T-helper 1 cell treated with Interleukin-12 subunit alpha and Interleukin-12 subunit beta and Interleukin-4 antibody, amounts not matched to agents 30 ng/mL and 1 ng/mL, for 36 hours (primary cell): Measurements from ENCODE around the gene PTPRM. TPM values are rescaled to one million over a fixed set of nuclear protein-coding genes. Genes with fewer than 3 reads are reported as not detected.

Source experiments
- intact Hi-C: fragments of 100-400 bp; cut with micrococcal nuclease; formaldehyde crosslinking; loops from one replicate; pipeline ENCODE4 v1.15.1; 2024
- total RNA-seq: library from RNA; stranded (reverse); gene quantifications from 2 replicates; pipeline ENCODE4 v1.2.3, GENCODE V29; 2022

Gene PTPRM
- total RNA-seq, 1 donor from 2014 or later = 8.2 TPM

- intact Hi-C loops = no loop called here
These were observed 733.8 kb downstream of the PTPRM start for GRCh38 chr18:8300751-8301410.

DNA sequence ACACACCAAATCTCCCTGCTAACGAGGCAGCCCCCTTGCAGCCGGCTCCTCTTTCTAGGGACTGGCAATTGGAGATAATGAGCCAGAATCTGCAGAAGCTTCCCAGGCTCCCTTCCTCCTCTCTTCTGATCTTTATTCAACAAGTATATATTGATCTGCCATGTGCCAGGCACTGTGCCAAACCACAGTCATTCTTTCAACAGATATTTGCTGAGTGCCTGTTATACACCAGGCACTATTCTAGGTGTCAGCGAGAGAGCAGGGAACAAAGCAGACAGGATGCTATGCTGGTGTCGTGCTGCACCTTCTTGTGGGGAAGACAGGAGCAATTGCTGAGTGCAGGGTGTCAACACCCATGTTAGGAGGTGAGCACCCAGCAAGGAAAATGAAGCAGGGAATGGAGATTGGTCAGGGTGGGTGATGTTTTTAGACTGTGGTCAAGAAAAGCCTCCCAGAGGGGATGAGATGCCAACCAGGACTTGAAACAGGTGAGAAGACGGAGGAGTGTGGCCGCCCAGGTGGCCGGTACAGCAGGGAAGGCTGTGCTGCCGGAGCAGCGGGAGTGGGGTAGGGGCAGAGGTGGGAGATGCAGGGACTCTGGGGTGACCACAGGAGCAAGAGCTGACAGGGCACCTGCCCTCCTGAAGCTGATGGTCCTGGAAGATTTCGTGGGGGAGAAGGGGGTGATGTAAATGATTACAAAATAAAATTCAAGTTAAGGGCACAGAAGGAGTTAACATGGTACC lies 734.5 kb downstream of the PTPRM start:
- intact Hi-C loops = no loop called here

DNA sequence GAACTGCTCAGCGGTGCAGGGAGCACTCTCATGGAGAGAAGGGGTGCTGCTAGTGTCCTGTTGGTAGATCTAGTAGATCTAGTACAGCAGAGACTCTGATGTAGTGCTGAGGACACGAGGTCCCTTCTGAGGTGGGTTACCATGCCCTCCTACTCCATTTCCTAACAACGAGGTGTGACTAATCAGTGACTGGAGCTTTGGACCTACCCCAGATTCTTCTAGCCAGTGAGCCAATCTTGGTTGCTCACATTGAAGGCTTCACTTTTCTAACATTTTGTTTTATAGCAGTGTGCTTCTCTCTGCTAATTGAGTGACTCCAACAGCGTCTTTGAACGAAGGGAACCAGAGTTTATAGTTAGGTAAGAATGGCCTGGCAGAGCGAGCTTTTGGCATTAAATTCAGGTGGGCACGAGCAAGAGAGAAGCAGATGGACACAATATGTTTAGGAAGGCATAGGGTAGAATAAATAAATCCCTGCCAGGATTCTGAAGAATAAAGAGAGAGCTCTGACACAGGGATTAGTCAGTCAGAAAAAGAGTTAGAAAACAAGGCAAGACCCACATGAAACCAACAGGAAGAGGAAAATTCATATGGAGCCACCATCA lies 736.1 kb downstream of the PTPRM start:
- intact Hi-C loops = no loop called here

DNA sequence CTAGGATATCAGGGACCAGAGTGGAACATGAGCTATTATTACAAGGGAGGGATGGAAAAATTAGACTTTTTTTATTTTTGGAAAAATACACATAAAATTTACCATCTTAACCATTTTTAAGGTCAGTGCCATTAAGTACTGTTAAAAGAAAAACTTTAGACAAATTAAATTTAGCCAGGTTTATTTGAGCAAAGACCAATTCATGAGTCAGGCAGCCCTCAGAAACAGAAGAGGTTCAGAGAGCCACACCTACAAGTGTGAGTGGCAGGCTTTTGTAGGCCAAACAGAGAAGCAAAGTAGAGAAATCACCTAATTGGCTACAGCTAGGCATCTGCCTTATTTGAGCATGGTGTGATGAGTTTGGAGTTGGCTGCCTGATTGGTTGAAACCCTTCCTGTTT lies 740.8 kb downstream of the PTPRM start:
- intact Hi-C loops = no loop called here

- intact Hi-C loops = no loop called here
These were observed 745.9 kb downstream of the PTPRM start for GRCh38 chr18:8313043-8313442.

DNA sequence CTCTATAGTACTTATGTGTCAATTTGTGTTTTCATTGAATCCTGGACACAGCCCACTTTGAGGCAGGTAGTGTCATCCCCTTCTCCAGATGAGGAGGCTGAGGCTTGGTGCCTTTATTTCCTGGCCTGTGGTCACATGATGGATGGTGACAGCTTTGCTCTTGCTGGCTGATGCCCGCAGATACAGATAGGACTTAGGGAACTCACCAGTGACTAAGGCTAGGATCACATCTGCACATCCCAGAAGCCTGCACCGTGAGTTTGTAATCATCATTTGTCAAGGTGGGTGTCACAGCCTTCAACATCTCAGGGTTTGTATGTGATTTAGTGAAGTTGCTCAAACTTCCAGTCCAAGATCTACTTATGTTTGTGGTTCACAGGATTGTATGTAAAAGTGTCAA lies 747.0 kb downstream of the PTPRM start:
- intact Hi-C loops = no loop called here

DNA sequence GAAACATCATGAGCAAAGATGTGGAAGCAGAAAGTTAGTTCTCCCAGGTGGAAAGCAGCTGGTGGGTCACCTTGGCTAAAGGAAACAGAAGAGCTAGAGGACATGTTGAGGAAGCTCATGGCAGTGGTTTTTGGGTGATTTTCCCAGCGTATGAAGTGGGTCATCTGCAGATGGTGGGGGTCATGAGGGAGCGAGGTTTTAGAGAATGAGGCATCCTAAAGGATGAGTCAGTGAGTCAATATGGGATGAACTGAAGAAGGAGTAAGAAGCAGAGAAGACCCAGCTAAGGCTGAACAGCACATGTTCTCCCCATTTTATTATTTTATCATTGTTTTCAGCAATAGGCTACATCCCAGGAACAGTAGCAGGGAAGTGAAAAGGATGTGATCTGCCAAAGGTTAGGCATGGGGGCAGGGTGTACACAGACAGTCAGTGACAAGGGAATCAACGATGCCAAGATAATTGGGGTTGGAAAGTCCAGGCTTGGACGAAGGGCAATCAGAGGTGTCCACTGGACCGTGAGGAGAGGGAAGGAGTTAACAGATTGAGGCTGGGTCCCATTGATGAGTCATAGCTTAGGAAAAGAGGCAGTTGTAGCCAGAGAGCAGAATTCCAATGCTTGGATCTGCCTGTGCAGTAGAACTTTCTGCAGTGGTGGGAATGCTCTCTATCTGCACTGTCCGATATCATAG lies 752.8 kb downstream of the PTPRM start:
- intact Hi-C loops = no loop called here

DNA sequence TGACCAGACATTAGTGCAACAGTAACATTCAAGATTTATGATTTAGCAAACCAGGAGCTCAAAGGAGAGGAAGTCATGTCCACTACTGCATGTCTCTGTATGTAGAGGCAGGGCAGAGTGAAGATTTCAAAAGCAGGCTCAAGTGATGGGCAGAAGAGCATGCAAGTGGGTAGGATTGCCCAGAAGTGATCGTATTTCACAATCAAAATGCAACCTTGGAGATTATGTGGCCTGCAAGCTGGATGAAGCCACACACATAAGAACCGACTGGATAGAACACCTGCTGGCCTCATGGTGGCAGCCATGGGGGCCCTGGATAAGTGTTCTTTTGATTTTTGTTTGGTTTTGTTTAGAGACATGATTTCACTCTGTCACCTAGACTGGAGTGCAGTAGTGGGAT lies 755.4 kb downstream of the PTPRM start:
- intact Hi-C loops = no loop called here

- intact Hi-C loops = no loop called here
These were observed 757.4 kb downstream of the PTPRM start for GRCh38 chr18:8324343-8325065.

DNA sequence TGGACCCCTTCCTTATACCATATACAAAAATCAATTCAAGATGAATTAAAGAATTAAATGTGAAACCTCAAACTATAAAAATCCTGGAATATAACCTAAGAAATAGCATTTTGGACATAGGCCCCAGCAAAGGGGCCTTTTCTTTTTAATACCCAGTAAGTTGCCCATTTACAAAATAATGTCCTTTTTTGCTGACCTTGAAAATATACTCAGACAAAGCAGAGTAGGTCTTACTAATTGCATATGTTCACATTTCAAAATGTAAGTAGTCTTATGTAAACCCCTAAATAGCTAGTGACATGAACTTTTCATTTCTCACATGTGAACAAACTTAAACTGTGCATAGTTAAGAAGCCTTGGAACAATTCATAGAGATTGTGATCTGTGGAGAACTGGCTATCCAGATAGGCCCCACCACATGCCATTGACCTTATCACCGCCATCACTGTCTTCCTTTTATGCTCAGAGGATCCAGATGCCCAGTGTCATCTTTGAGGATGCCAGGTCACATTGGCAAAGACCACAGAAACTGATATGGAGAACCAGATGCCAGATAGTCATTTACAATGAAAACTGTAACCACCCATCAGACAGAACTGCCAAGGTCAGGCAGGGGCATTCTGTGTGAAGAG lies 759.8 kb downstream of the PTPRM start:
- intact Hi-C loops = no loop called here

- intact Hi-C loops = no loop called here
These were observed 761.0 kb downstream of the PTPRM start for GRCh38 chr18:8328126-8328525.

GRCh38 chr18:8329186-8329771 lies 762.2 kb downstream of the PTPRM start:
- intact Hi-C loops = no loop called here

- intact Hi-C loops = no loop called here
These were observed 763.5 kb downstream of the PTPRM start for GRCh38 chr18:8330575-8330974.

GRCh38 chr18:8332286-8332685 lies 765.2 kb downstream of the PTPRM start:
- intact Hi-C loops = no loop called here

GRCh38 chr18:8333961-8334360 lies 766.8 kb downstream of the PTPRM start:
- intact Hi-C loops = no loop called here

DNA sequence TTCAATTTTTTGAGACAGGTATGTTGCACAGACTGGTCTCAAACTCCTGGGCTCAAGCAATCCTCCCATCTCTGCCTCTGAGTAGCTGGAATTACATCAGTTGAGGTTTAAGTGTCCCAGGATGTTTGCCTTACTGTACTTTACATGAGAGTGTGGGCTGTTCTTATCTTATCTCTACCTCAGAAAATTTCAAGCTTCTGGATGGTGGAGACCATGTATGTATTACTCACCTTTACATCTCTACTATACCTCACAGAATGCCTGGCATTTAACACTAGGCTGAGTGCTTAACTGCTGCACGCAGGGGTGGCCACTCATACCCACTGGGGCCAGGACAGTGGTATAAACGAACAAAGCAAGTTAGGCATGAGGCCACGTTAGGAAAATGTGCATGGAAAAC lies 770.1 kb downstream of the PTPRM start:
- intact Hi-C loops = no loop called here

GRCh38 chr18:8339210-8339609 lies 772.1 kb downstream of the PTPRM start:
- intact Hi-C loops = no loop called here

DNA sequence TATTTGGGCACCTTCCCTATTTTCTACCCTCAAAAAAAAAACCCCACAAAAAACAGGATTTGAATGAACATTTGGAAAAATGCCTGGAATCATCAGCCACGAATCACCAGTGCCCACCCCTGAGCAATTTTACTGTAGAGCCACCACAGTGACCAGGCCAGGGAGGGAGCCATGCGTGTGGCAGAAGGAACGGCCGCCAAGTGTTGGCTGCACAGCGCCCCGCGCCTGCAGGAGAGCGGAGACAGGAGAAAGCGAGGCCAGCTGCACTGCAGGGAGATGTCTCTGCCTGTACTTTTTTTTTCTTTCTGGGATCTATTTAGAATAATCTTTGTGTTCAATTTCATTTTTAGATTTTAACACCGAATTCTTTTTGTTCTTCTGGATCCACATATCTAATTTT lies 772.8 kb downstream of the PTPRM start:
- intact Hi-C loops = no loop called here

DNA sequence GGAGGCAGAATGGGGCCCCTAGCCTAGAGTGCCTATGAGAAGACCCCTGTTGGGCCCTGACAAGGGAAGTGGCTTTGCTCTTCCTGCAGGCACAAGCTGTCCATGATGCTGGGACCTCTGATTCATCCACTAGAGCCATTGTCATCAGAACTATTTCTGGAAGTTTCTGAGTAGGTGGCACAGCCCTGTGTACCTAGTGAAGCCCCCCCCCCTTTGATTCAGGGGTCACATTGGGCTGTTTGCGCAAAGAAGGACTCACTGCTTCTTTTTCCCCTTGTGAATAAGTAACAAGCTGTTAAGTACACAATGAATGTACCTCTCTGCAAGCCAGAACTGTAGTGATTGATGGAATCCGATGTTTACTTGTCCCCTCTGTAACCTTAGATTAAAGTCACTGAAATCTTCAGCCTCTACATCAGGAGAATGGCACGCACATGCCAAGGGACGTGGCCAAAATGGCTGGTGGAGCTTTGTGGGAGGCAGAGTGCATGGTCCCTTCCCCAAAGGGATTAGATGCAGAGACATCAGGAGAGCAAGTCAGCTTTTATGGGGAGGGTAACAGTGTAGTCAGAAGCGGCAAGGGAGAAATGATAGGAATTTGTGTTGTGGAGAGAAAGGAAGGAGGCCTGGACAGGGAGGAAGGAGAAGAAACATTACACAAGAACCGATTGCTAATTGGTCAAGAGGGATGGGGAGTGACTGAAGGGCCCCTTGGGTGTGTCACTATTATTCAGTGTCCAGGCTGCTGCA lies 774.5 kb downstream of the PTPRM start:
- intact Hi-C loops = no loop called here
